Cortex of kidney (tissue), 1 donor: Measurements from ENCODE around the gene SCAPER.
"Not testable (repeated sequence)": the region's sequence is repeated elsewhere in the genome, so short reads cannot be mapped to it uniquely, and the experiment has no call there.

Source experiments
- DNase-seq: peaks from one replicate; lab custom pipeline; 2025; lab: John Stamatoyannopoulos, UW

The SCAPER gene

DNA sequence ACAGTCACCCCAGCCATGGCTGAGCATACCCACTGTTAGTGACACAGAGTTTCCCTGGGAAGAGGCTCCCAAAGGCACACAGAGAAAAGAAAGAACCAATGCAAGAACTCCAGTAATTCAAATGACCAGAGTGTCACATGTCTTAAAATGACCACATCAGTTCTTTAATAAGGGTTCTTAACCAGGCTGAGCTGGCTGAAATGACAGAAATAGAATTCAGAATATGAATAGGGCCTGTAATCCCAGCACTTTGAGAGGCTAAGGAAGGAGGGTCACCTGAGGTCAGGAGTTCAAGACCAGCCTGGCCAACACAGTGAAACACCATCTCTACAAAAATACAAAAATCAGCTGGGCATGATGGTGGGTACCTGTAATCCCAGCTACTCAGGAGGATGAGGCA, 54.8 kb downstream of the SCAPER start:
- not testable (repeated sequence) for DNase-seq

DNA sequence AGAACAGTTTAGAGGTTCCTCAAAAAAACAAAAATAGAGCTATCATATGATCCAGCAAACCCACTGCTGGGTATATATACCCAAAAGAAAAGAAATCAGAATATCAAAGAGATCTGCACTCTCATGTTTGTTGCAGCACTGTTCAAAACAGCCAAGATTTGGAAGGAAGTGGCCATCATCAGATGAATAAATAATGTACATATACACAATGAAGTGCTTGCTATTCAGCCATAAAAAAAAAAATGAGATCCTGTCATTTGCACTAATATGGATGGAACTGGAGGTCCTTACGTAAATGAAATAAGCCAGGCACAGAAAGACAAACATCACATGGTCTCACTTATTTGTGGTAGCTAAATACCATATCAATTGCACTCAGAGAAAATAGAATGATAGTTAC, 58.4 kb downstream of the SCAPER start:
- no peak for DNase-seq

DNA sequence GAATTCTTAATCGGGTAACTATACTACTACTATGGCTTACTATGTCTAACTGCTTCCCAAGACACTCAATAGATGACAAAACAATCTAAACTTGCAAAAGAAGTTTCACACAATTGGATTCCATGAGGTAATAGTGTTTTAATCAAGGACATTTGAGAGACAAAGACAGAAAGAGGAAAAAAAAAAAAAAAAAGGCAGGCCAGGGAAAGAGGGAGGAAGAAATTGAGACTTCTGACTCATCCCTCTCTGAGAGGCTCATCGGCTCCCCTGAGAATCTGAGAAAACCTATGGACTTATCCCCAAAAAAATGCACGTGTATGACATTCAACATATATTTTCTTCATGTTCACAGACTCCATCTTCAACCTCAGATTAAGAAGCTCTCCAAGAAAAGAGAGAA, 61.0 kb downstream of the SCAPER start:
- no peak for DNase-seq

DNA sequence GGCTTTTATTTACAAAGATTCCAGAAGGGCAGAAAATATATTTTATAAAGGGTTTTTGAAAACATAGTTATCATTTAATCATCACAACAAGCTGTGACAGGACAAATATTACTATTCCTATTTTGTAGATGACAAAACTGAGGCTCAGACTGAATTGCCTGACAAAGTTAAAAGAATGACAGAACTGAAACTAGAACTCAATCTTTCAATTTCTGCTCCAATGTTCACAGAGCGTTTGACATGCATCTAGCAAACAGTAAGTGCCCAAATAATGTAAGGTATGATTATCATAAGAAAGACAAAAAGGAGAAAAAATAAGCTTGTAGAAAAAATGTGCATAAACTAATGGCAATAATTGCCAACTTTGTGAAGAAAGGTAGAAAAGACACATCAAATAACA, 61.9 kb downstream of the SCAPER start:
- DNase-seq, result no peak

DNA sequence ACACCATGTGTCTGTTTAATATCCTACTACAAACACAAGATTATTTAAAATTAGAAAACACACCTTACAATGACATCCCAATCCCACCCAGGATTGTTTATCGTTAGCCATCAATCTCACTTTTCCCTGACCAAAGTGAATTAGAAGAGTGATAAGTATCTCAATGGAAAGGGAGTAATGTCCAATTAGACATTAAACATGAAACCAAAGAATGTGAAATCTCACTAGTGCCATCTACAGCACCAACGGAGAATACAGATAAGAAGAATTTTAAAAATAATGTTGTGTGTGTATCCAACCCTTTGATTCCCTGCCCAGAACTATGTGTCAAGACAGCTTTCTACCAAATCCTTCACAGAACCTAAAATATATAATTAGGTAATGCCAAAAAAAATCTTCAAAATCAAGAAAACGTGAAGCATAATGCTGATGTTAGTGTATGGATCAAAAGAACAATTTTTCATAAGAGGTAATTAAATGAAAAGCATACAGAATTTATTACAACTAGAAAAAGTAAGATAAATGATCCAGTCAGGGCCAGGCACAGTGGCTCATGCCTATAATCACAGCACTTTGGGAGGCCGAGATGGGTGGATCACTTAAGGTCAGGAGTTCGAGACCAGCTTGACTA, 64.2 kb downstream of the SCAPER start:
- DNase-seq, result no peak

DNA sequence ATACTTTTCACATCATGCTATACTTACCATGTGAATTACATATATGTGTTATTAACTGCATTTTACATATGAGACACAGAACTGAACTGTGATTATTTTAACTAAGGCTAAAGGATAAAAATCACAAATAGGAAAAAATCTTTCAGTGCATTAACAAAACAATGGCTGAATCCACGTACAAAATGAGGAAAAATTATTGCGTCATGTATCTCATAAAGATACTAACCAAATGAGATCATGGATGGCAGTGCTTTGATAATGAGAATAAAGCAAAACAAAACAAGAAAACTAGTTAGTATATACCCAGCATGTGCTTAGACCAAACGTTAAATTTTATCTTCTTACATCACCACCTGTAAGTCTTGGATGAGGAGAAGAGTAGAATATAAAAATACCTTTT, 66.0 kb downstream of the SCAPER start:
- DNase-seq, result no peak

DNA sequence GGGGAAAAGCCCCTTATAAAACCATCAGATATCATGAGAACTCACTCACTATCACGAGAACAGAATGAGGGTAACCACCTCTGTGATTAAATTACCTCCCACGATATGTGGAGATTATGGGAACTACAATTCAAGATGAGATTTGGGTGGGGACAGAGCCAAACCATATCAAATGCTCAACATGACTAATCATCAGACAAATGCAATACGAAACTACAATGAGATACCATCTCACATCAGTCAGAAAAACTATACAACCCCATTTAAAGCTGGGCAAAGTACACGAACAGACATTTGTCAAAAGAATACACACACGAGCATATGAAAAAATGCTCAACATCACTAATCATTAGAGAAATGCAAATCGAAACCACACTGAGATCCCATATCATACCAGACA, 67.7 kb downstream of the SCAPER start:
- no peak for DNase-seq

DNA sequence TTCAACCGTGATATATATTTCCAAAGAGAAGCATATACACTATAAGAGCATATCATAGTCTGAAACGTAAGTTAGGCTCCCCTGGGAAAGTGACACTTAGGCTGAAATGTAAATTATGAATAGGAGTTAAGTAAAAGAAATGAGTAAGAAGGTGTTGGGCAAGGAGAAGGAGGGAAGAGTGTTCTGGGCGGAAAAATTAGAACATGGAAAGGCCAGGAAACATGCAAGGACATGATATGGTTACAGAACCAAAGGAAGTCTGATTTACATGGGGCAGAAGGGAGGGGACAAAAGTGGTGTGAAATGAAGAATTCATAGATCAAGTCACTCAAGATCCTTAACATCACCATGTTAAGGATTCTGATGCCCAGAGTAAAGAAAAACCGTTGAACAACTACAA, 75.2 kb downstream of the SCAPER start:
- no peak for DNase-seq

DNA sequence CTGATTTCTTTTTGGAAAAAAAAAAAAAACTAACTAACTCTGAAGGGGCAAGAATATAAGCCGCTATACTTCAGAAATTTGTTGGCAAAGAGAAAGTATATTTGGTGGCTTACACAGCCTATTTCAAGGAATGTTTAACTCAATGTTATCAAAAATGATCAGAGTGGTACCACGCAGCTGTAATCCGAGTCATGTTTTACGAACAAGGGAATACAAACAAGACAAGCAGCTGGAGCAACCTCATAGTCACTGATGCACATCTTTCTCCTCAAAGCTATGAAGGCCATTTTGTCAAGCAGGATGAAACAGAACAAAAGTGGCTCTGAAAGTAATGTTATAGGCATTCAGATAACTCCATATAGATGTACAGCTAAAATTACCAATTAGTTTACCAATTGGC, 81.2 kb downstream of the SCAPER start:
- no peak for DNase-seq

DNA sequence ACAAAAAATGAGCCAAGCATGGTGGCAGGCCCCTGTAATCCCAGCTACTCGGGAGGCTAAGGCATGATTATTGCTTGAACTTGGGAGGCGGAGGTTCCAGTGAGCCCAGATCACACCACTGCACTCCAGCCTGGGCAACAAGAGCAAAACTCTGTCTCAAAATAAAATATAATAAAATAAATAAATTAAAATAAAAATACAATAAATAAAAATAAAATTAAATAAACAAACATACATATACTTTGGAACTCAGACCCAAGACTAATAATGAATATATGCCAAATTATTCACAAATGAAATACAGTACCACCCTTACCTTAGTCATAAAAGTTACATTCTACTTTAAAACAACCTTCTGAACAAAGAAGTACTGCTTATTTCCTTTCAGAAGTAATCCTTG, 81.8 kb downstream of the SCAPER start:
- no peak for DNase-seq

DNA sequence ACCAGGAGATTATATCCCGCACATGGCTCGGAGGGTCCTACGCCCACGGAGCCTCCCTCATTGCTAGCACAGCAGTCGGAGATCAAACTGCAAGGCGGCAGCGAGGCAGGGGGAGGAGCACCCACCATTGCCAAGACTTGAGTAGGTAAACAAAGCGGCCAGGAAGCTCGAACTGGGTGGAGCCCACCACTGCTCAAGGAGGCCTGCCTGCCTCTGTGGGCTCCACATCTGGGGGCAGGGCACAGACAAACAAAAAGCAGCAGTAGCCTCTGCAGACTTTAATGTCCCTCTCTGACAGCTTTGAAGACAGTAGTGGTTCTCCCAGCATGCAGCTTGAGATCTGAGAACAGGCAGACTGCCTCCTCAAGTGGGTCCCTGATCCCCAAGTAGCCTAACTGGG, 86.2 kb downstream of the SCAPER start:
- not testable (repeated sequence) for DNase-seq

DNA sequence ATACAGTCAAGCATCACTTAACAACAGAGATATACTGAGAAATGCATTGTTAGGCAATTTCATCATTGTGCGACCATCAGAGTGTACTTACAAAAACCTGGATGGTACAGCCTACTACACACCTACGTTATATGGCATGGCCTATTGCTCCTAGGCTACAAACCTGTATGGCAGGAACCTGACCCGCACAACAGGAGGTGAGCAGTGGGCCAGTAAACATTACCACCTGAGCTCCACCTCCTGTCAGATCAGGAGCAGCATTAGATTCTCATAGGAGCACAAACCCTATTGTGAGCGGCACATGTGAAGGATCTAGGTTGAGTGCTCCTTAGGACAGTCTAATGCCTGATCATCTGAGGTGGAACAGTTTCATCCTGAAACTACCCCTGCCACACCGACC, 89.7 kb downstream of the SCAPER start:
- DNase-seq, result no peak

DNA sequence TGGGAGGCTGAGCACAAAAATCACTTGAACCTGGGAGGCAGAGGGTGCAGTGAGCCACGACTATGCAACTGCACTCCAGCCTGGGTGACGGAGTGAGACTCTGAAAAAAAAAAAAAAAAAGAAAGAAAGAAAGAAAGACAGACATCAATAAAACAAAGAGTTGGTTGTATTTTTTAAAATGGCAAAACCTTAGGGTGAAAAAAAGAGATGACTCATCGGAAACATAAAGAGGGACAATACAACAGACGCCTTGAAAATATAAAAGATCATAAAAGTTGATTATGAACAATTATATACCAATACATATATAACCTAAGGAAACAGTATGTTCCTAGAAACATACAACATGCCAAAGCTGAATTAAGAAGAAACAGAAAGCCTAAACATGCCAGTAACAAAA, 92.8 kb downstream of the SCAPER start:
- no peak for DNase-seq

DNA sequence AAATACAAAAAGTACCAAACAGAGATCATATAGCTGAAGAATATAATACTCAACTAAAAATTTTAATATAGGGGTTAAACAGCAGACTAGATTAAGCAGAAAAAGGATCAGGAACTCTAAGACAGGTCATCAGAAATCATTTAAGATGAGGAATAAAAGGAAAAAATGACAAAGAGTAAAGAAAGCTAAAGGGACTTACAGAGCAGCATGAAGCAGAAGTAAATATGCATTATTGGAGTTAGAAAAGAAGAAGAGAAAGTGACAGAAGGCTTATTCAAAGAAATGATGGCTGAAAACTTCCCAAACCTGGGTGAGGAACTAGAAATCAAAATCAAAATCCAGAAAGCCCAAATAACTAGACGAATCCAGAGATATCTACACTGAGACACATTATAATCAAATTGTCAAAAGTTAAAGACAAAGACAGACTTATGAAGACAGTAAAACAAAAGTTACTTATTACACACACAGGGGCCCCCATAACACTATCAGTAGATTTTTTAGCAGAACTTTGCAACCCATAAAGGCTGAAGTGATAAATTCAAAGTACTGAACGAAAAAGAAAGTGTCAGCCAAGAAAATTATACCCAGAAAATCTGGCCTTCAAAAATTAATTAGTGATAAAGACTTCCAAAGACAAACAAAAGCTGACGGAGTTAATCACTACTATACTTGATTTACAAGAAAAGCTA, 95.6 kb downstream of the SCAPER start:
- no peak for DNase-seq

DNA sequence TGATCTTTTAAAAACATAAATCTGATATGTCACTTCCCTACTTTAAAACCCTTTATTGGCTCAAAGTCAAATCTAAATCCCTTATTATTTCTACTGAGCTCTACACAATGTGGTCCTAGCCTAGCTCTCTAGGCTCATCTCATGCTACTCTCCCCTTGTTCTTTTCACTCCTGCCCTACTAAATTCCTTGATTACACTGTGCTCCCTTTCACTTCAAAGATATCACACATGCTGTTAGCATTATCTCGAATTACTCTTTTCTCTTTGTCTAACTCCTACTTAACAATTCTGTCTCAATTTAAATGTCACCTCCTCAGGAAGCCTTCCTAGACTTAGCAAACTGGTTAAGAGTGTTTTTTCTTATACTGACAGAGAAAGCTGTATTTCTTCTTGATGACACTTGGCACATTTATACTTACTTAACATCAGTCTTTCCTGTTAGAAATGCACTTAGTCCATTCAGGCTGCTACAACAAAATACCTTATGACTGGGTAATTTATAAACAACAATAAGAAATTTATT, 102.0 kb downstream of the SCAPER start:
- no peak for DNase-seq

DNA sequence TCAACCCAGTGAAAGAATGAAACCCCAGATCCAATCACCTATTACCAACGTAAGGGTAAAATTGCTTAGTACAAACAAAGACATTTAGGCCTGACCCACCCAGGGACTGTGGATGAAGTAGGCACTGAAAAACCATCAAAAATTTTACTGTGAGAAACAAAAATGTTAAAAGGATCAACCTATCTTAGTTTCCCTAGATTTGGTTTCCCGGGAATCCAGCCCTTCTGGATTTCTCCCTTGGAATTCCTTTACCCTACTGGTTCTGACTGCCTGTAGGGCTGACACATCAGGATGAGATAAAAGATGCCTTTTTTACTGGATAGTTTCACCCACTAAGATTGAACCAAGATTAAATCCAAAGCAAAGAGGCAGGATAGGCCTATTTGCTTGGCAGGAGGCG, 102.7 kb downstream of the SCAPER start:
- DNase-seq, result no peak

DNA sequence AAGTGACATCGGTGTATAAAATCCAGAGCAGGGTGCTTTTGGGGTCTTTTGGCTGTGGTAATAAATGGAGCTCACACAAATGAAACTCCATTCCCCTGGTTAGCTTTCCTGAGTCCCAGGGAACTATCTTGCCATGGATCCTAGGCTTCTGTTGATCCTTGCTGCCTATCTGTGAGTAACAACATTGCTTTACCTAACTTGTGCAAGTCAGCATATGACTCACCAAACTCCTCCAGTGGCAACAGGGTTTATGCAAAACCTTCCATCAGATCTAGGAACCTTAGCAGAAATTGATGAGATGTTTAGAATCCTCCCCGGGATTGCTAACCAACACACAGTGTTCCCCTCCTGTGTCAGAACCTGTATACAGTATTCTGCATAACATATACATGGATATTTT, 105.4 kb downstream of the SCAPER start:
- DNase-seq, result no peak

DNA sequence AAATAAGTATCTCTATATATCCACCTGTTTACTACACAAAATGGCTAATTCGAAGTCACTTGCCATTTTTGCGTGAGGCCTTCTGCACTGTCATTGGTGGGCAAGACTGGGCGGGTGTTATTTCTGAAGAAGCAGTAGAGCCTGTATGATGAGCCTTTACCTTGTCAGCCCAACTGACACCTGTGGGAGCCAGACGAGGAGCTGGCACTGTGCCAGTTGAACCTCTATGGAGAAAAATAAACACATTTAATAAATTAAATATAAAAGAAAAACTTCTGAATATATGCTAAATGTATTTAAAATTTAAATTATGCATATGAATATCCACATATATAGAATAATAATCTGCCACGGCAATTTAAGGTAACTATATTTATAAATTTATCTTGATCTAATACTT, 109.9 kb downstream of the SCAPER start:
- DNase-seq, result no peak

DNA sequence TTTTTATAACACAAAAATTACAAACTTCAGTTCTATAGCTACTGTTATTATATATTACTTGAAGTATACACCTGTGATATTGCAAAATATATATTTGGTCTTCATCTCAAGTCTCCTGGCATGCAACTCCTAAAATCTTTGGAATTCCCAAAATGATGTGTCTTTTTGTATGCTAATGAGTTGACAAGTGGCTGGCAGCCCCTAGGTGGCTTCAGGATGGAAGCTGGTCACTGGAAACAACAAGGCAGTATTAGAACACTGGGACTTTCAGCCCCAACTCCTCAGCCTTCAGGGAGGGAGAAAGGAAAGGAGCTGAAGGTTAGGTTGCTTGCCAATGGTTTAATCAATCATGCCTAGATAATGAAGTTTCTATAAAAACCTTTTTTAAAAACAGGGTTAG, 112.0 kb downstream of the SCAPER start:
- no peak for DNase-seq

DNA sequence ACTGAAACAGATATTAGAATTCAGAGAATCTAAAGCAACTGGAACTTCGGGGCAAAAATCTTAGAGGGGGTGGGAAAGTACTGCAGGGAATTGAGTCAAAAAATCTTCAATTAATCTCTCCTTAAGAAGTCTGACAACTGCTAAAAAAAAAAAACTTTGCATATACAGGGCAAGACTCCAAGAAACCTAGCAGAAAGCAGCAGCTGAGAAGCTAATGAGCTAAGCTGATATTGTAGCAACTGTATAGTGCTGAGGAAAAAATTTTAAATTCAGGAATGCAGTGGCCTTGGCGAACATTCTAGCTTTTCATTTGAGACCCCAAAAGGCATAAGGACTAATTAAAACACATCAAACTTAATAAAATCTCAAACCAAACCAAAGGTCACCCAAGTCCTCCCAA, 113.6 kb downstream of the SCAPER start:
- DNase-seq, result no peak

DNA sequence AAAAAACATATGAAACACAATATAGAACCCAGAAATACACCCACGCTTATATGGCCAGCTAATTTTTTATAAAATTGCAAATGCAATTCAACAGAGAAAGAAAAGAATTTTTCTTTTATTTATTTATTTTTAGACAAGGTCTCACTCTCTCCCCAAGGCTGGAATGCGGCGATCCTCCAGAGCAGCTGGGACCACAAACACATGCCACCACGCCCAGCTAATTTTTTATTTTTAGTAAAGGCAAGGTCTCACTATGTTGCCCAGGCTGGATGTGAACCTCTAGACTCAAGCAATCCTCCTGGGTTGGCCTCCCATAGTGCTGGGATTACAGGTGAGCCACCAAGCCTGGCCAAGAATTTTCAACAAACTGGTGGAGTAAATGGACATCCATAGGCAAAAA, 117.9 kb downstream of the SCAPER start:
- DNase-seq, result no peak

DNA sequence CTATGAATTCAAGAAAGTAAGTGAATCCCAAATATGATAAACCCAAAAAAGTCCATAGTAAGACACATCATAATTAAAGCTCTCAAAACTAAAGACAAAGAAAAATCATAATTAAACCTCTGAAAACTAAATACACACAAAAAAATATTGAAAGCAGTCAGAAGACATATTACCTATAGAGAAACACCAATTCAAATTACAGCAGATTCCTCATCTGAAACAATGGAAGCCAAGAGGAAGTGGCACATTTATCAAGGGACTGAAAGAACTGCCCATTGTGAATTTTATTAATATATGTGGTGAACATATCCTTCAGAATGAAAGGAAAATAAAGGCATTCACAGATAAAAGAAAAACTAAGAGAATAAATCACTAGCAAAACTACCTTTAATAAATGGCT, 128.2 kb downstream of the SCAPER start:
- DNase-seq, result no peak

DNA sequence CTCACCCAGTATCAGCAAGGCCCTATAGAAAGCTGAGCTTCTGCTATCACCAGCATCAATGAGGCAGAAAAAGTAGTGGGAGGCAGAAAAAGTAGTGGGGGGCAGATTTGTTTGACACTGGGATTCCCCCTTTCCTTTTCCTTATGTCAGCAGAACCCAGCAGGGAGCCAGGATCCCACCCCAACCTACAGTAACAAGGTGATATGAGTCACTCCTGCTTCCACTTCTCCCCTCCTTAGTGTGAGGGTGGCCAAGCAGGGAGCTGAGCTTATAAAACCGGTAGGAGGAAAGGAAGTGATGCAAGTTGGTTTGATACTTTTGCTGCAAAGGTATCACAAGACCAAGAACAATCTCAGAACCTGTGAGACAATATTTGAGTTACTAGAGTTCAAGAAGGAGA, 128.7 kb downstream of the SCAPER start:
- no peak for DNase-seq

DNA sequence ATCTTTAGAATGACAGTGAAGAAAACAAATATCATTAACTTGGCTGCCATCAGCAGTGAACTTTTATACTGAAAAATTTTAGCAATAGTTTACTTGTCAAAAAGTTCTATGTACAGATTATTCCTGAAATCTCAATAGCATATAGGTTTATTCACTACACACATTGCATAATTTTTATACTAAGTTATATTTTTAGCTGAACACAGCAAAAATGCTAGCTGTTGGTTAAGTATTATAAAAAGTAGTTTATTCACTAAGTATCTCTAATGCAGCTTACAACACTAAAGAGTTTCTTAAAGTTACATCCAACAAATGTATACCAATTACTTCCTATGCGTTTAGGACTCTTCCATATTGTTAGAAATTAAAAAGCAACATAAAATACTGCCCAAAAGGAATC, 131.9 kb downstream of the SCAPER start:
- DNase-seq, result no peak
